Ecto neural progenitor cell (in vitro differentiated cells): ENCODE measurements around the gene FAM83D.

ENCODE experiments used
- DNase-seq: peaks from one replicate; pipeline ENCODE4 v3.0.0-alpha.2; 2018; ENCODE audit warnings: low spot score

FAM83D gene

GRCh38 chr20:38895098-38895949 is 30.9 kb upstream of the FAM83D start:
- DNase-seq, result no peak

GRCh38 chr20:38896009-38896594 is 30.1 kb upstream of the FAM83D start:
- DNase-seq, result no peak

- DNase-seq, result no peak
Observed at GRCh38 chr20:38897267-38897666, 28.9 kb upstream of the FAM83D start.

- DNase-seq, result no peak
Observed at GRCh38 chr20:38900606-38901005, 25.6 kb upstream of the FAM83D start.

GRCh38 chr20:38902601-38903000 is 23.6 kb upstream of the FAM83D start:
- DNase-seq, result no peak

GRCh38 chr20:38903335-38903734 is 22.9 kb upstream of the FAM83D start:
- DNase-seq, result no peak

GRCh38 chr20:38905375-38905774 is 20.8 kb upstream of the FAM83D start:
- no peak for DNase-seq

GRCh38 chr20:38907918-38908677 is 18.1 kb upstream of the FAM83D start:
- no peak for DNase-seq

GRCh38 chr20:38915355-38915754 is 10.9 kb upstream of the FAM83D start:
- no peak for DNase-seq

- no peak for DNase-seq
Observed at GRCh38 chr20:38917657-38918056, 8.6 kb upstream of the FAM83D start.

- no peak for DNase-seq
Observed at GRCh38 chr20:38918172-38918571, 8.0 kb upstream of the FAM83D start.

GRCh38 chr20:38919683-38920082 is 6.5 kb upstream of the FAM83D start:
- DNase-seq, result no peak

- DNase-seq, result no peak
Observed at GRCh38 chr20:38920411-38920810, 5.8 kb upstream of the FAM83D start.

GRCh38 chr20:38920851-38921250 is 5.4 kb upstream of the FAM83D start:
- DNase-seq, result no peak

GRCh38 chr20:38924718-38925117 is 1.5 kb upstream of the FAM83D start:
- DNase-seq, result no peak

GRCh38 chr20:38926934-38927616 is 858 bp downstream of the FAM83D start:
- DNase-seq, result no peak

GRCh38 chr20:38927902-38928578 is 1.8 kb downstream of the FAM83D start:
- no peak for DNase-seq

- DNase-seq, result no peak
Observed at GRCh38 chr20:38930242-38930569, 4.0 kb downstream of the FAM83D start.

- DNase-seq, result no peak
Observed at GRCh38 chr20:38931984-38932383, 5.8 kb downstream of the FAM83D start.

- no peak for DNase-seq
Observed at GRCh38 chr20:38932457-38933120, 6.4 kb downstream of the FAM83D start.

GRCh38 chr20:38934530-38934929 is 8.3 kb downstream of the FAM83D start:
- DNase-seq, result no peak
